GM20431 (cell line): ENCODE measurements around the gene SLAMF6.
"Not testable (repeated sequence)": the region's sequence is repeated elsewhere in the genome, so short reads cannot be mapped to it uniquely, and the experiment has no call there.

Experiments used
- in situ Hi-C: fragments of 300-500 bp; cut with MseI, MboI; formaldehyde crosslinking; loops from one replicate; pipeline ENCODE4 v1.15.0; 2020; ENCODE audit warnings: low sequenced_read_pairs; ENCODE audit not compliant: unreplicated experiment

The SLAMF6 gene

GRCh38 chr1:160517519-160517918 is 5.5 kb downstream of the SLAMF6 start:
- in situ Hi-C loops = not testable (repeated sequence)

GRCh38 chr1:160515908-160516307 is 7.1 kb downstream of the SLAMF6 start:
- in situ Hi-C loops = not testable (repeated sequence)

- in situ Hi-C loops = no loop called here
These were observed 18.4 kb downstream of the SLAMF6 start for GRCh38 chr1:160504651-160505050.

GRCh38 chr1:160503087-160503486 is 20.0 kb downstream of the SLAMF6 start:
- in situ Hi-C loops = no loop called here

GRCh38 chr1:160500321-160500990 is 22.6 kb downstream of the SLAMF6 start:
- in situ Hi-C loops = no loop called here

- in situ Hi-C loops = no loop called here
These were observed 23.4 kb downstream of the SLAMF6 start for GRCh38 chr1:160499631-160500030.

GRCh38 chr1:160498301-160499065 is 24.6 kb downstream of the SLAMF6 start:
- in situ Hi-C loops = not testable (repeated sequence)

GRCh38 chr1:160496334-160496733 is 26.7 kb downstream of the SLAMF6 start:
- in situ Hi-C loops = no loop called here

- in situ Hi-C loops = no loop called here
These were observed 28.4 kb downstream of the SLAMF6 start for GRCh38 chr1:160494620-160495019.

- in situ Hi-C loops = no loop called here
These were observed 30.4 kb downstream of the SLAMF6 start for GRCh38 chr1:160492617-160493016.

- in situ Hi-C loops = no loop called here
These were observed 31.1 kb downstream of the SLAMF6 start for GRCh38 chr1:160491981-160492380.

GRCh38 chr1:160491017-160491416 is 32.0 kb downstream of the SLAMF6 start:
- in situ Hi-C loops = no loop called here

GRCh38 chr1:160489513-160490261 is 33.4 kb downstream of the SLAMF6 start:
- in situ Hi-C loops = no loop called here

GRCh38 chr1:160488347-160489058 is 34.6 kb downstream of the SLAMF6 start:
- in situ Hi-C loops = no loop called here

GRCh38 chr1:160486453-160486852 is 36.6 kb downstream of the SLAMF6 start:
- in situ Hi-C loops = no loop called here

GRCh38 chr1:160483505-160484185 is 39.4 kb downstream of the SLAMF6 start:
- in situ Hi-C loops = no loop called here

GRCh38 chr1:160481979-160482596 is 41.0 kb downstream of the SLAMF6 start:
- in situ Hi-C loops = no loop called here

GRCh38 chr1:160480781-160481180 is 42.3 kb downstream of the SLAMF6 start:
- in situ Hi-C loops = not testable (repeated sequence)

- in situ Hi-C loops = not testable (repeated sequence)
These were observed 44.0 kb downstream of the SLAMF6 start for GRCh38 chr1:160479091-160479490.
